H1 (cell line): ENCODE results near the gene RUSF1. TPM values are rescaled to one million over a fixed set of nuclear protein-coding genes. Genes with fewer than 3 reads are reported as not detected.

Source experiments
- CTCF ChIA-PET: fragments of 300-600 bp; sonication (Branson Sonifier 250); formaldehyde crosslinking; loops from one replicate; lab custom pipeline; 2021; ENCODE audit not compliant: partially characterized antibody; lab: Charles Lee
- POLR2A ChIA-PET: fragments of 300-600 bp; sonication (Branson Sonifier 250); formaldehyde crosslinking; loops from one replicate; lab custom pipeline; 2021; ENCODE audit warnings: inconsistent platforms; ENCODE audit not compliant: partially characterized antibody; lab: Charles Lee
- DNase-seq, 2 experiments: peaks; one replicate each; pipeline versions ENCODE4 v3.0.0 to v3.0.0-alpha.2; 2010 to 2022; ENCODE audit warnings: low spot score in 2 of 2, low read depth in 1 of 2, mixed read lengths in 1 of 2
- FAIRE-seq: peaks from 2 replicates; lab custom pipeline; 2011; peaks lifted over from hg19 to GRCh38; lab: Jason Lieb, UNC
- H2AFZ ChIP-seq: 2 replicates; pipeline ENCODE4 v1.8.1; 2012; ENCODE audit warnings: low read length, inconsistent platforms
- H2AK5ac ChIP-seq: 2 replicates; pipeline ENCODE4 v1.6.1; 2013; ENCODE audit warnings: low read depth, low read length
- H2BK120ac ChIP-seq: replicated peaks from 2 replicates; pipeline ENCODE3; 2013; ENCODE audit warnings: low read depth, low read length, inconsistent platforms
- H2BK12ac ChIP-seq: 2 replicates; pipeline ENCODE4 v1.6.1; 2013; ENCODE audit warnings: low read depth, low read length
- H2BK15ac ChIP-seq: 2 replicates; pipeline ENCODE4 v1.6.1; 2013; ENCODE audit warnings: low read length
- H2BK20ac ChIP-seq: 2 replicates; pipeline ENCODE4 v1.6.1; 2013; ENCODE audit warnings: low read length
- H2BK5ac ChIP-seq: 2 replicates; pipeline ENCODE4 v1.6.1; 2013; ENCODE audit warnings: low read depth, low read length
- H3K14ac ChIP-seq: 2 replicates; pipeline ENCODE4 v1.6.1; 2013; ENCODE audit warnings: inconsistent platforms; ENCODE audit not compliant: insufficient read length
- H3K18ac ChIP-seq: 2 replicates; pipeline ENCODE4 v1.6.1; 2013; ENCODE audit warnings: low read length; ENCODE audit errors: extremely low read depth
- H3K23ac ChIP-seq: 2 replicates; pipeline ENCODE4 v1.6.1; 2013; ENCODE audit warnings: inconsistent platforms; ENCODE audit not compliant: insufficient read length
- H3K23me2 ChIP-seq: 2 replicates; pipeline ENCODE4 v1.6.1; 2013; ENCODE audit warnings: low read depth, low read length
- H3K27ac ChIP-seq: 2 replicates; pipeline ENCODE4 v1.6.1; 2011; ENCODE audit warnings: low read depth, low read length, inconsistent platforms
- H3K27me3 ChIP-seq, 4 experiments: replicated peaks in 1 of 4; 1 replicate in 1 of 4; 2 replicates in 3 of 4; pipeline versions ENCODE4 v1.6.1 to v1.8.1; 2011 to 2013; ENCODE audit warnings: low read length in 3 of 4, mild to moderate bottlenecking in 3 of 4, inconsistent platforms in 2 of 4, mixed read lengths in 2 of 4, moderate library complexity in 1 of 4; ENCODE audit not compliant: control insufficient read depth in 3 of 4, insufficient read depth in 3 of 4; ENCODE audit errors: extremely low read depth in 1 of 4
- H3K36me3 ChIP-seq, 4 experiments: 2 replicates each; pipeline versions ENCODE4 v1.6.1 to v1.8.1; 2011 to 2013; ENCODE audit warnings: mild to moderate bottlenecking in 4 of 4, low read length in 3 of 4, moderate library complexity in 2 of 4, control low read depth in 1 of 4, inconsistent platforms in 1 of 4; ENCODE audit not compliant: insufficient read depth in 4 of 4, control insufficient read depth in 2 of 4
- H3K4ac ChIP-seq: replicated peaks from 2 replicates; pipeline ENCODE3; 2013; ENCODE audit warnings: low read length, low read depth, mixed read lengths, inconsistent platforms; ENCODE audit not compliant: insufficient read length
- H3K4me1 ChIP-seq, 4 experiments: replicated peaks in 1 of 4; 1 replicate in 1 of 4; 2 replicates in 3 of 4; pipeline versions ENCODE4 v1.6.1 to v1.8.1; 2011 to 2013; ENCODE audit warnings: low read length in 3 of 4, inconsistent platforms in 2 of 4, mixed read lengths in 1 of 4; ENCODE audit not compliant: insufficient read depth in 4 of 4, control insufficient read depth in 3 of 4
- H3K4me2 ChIP-seq, 2 experiments: 2 replicates each; pipeline versions ENCODE4 v1.6.1 to v1.8.1; 2011 to 2013; ENCODE audit warnings: low read depth in 2 of 2, low read length in 2 of 2, control low read depth in 1 of 2, inconsistent platforms in 1 of 2, mild to moderate bottlenecking in 1 of 2; ENCODE audit not compliant: insufficient read depth in 1 of 2
- H3K4me3 ChIP-seq, 4 experiments: fragments of 200-600, 300-600 bp in 1 of 4; sonication (generic), shearing (Covaris generic), sonication (Bioruptor Twin) in 1 of 4; 2 replicates each; pipeline versions ENCODE4 v1.5.1 to v1.8.1; 2011 to 2016; ENCODE audit warnings: low read length in 4 of 4, low read depth in 3 of 4, control low read depth in 2 of 4, inconsistent platforms in 2 of 4, mild to moderate bottlenecking in 2 of 4, mixed read lengths in 1 of 4, moderate library complexity in 1 of 4; ENCODE audit not compliant: insufficient read depth in 2 of 4; ENCODE audit errors: extremely low read depth in 1 of 4
- H3K56ac ChIP-seq: replicated peaks from 2 replicates; pipeline ENCODE3; 2013; ENCODE audit warnings: low read depth, mild to moderate bottlenecking, mixed read lengths, low read length, inconsistent platforms; ENCODE audit not compliant: insufficient read length
- H3K79me1 ChIP-seq: 2 replicates; pipeline ENCODE4 v1.6.1; 2013; ENCODE audit warnings: low read depth, low read length, control low read depth
- H3K79me2 ChIP-seq, 2 experiments: 2 replicates each; pipeline versions ENCODE4 v1.6.1 to v1.8.1; 2012 to 2013; ENCODE audit warnings: low read length in 2 of 2, mild to moderate bottlenecking in 2 of 2, inconsistent platforms in 1 of 2; ENCODE audit not compliant: insufficient read depth in 2 of 2, control insufficient read depth in 1 of 2
- H3K9ac ChIP-seq, 4 experiments: replicated peaks in 1 of 4; 1 replicate in 1 of 4; 2 replicates in 3 of 4; pipeline versions ENCODE4 v1.6.1 to v1.8.1; 2011 to 2013; ENCODE audit warnings: low read depth in 3 of 4, low read length in 3 of 4, control low read depth in 2 of 4, mild to moderate bottlenecking in 2 of 4, moderate library complexity in 2 of 4, inconsistent platforms in 1 of 4; ENCODE audit errors: extremely low read depth in 1 of 4
- H3K9me3 ChIP-seq, 2 experiments: 2 replicates each; pipeline versions ENCODE4 v1.6.1 to v1.8.1; 2012 to 2013; ENCODE audit warnings: mild to moderate bottlenecking in 2 of 2, moderate library complexity in 2 of 2, control low read depth in 1 of 2, inconsistent platforms in 1 of 2, low read depth in 1 of 2, low read length in 1 of 2, mixed read lengths in 1 of 2; ENCODE audit not compliant: insufficient read depth in 2 of 2
- H4K20me1 ChIP-seq, 2 experiments: replicated peaks in 1 of 2; 2 replicates each; pipeline versions ENCODE3 to v1.8.1; 2011 to 2013; ENCODE audit warnings: inconsistent platforms in 2 of 2, low read length in 2 of 2, mild to moderate bottlenecking in 1 of 2; ENCODE audit not compliant: insufficient read depth in 2 of 2, control insufficient read depth in 1 of 2
- H4K5ac ChIP-seq: 2 replicates; pipeline ENCODE4 v1.6.1; 2013; ENCODE audit warnings: low read length, low read depth, mixed read lengths, inconsistent platforms; ENCODE audit not compliant: insufficient read length
- H4K8ac ChIP-seq: 2 replicates; pipeline ENCODE4 v1.8.0; 2013; ENCODE audit warnings: mild to moderate bottlenecking, moderate library complexity, low read length, inconsistent platforms; ENCODE audit not compliant: insufficient read depth; ENCODE audit errors: extremely low read depth
- H4K91ac ChIP-seq: replicated peaks from 2 replicates; pipeline ENCODE3; 2013; ENCODE audit warnings: low read length, mixed read lengths, inconsistent platforms; ENCODE audit not compliant: insufficient read length
- CHD1 ChIP-seq: IDR thresholded peaks from 2 replicates; pipeline ENCODE4 v1.6.1; 2012; ENCODE audit warnings: low read depth, low read length, improper control_type of control experiment
- EZH2 ChIP-seq: fragments of 200-600 bp; sonication (generic); IDR thresholded peaks from 2 replicates; pipeline ENCODE4 v1.7.1; 2012; ENCODE audit warnings: low read depth, mild to moderate bottlenecking, moderate library complexity, low read length, inconsistent platforms; ENCODE audit not compliant: severe bottlenecking
- FOSL1 ChIP-seq: IDR thresholded peaks from 2 replicates; pipeline ENCODE4 v1.6.1; 2011; ENCODE audit warnings: mild to moderate bottlenecking, low read depth, low read length, moderate library complexity; ENCODE audit not compliant: insufficient read depth
- GTF2F1 ChIP-seq: IDR thresholded peaks from 2 replicates; pipeline ENCODE4 v1.6.1; 2012; ENCODE audit warnings: low read depth, low read length, improper control_type of control experiment, borderline replicate concordance
- RFX5 ChIP-seq: IDR thresholded peaks from 2 replicates; pipeline ENCODE4 v1.6.1; 2011; ENCODE audit warnings: low read depth, low read length, improper control_type of control experiment, borderline replicate concordance
- SP4 ChIP-seq: IDR thresholded peaks from 2 replicates; pipeline ENCODE4 v1.6.1; 2012; ENCODE audit warnings: low read length, inconsistent platforms
- WGBS, 2 experiments: shearing (Covaris generic) in 1 of 2; methylation state at CpG; one replicate each; pipeline versions ENCODE4 v1.1.6 to v1.1.7; 2013 to 2015; ENCODE audit warnings: low lambda C conversion rate in 2 of 2, mixed read lengths in 2 of 2, inconsistent platforms in 1 of 2, low coverage in 1 of 2, missing lambda C conversion rate in 1 of 2; ENCODE audit not compliant: insufficient replicate concordance in 2 of 2, insufficient coverage in 1 of 2, insufficient read length in 1 of 2; ENCODE audit errors: extremely low coverage in 1 of 2, missing lambda C conversion rate in 1 of 2; 5-methylcytosine and 5-hydroxymethylcytosine counted together
- polyA plus RNA-seq, 7 experiments: library from polyadenylated mRNA; depleted of rRNA in 3 of 7; stranded (reverse) in 5 of 7; unstranded in 2 of 7; fragments of >200 nt in 5 of 7; fragments of 200-250 nt in 2 of 7; gene quantifications; 1 replicate in 5 of 7; 2 replicates in 1 of 7; 4 replicates in 1 of 7; pipeline versions ENCODE4 v1.2.1 to v1.2.3, GENCODE V29; 2011 to 2013; ENCODE audit warnings: missing spikeins in 2 of 7, mixed read lengths in 2 of 7
- total RNA-seq: library from RNA; stranded (reverse); fragmentation: NEBNext Ultra II Directional; extraction: Animal tissue kit (Norgen Biotek cat#: 25700); gene quantifications from 2 replicates; pipeline ENCODE4 v1.2.1, GENCODE V29; 2021
- TF ChIP-seq, protein P1 (sequence below), 3 experiments: IDR thresholded peaks; 1 replicate in 2 of 3; 2 replicates in 1 of 3; pipeline versions ENCODE4 v1.5.1 to v1.6.1; 2011; ENCODE audit warnings: low read length in 3 of 3, mild to moderate bottlenecking in 3 of 3, inconsistent platforms in 2 of 3, low read depth in 1 of 3, moderate library complexity in 1 of 3; ENCODE audit not compliant: insufficient read depth in 1 of 3; ENCODE audit errors: control extremely low read depth in 1 of 3
- TF ChIP-seq, protein P2 (sequence below): IDR thresholded peaks from 2 replicates; pipeline ENCODE4 v1.6.1; 2012; ENCODE audit warnings: inconsistent platforms

The RUSF1 gene
- total and polyA plus RNA-seq, 2 of the 8 experiments (the other 6 are each of a cell fraction or from before 2014, with no cell fraction given) = 22.5 to 33.7 TPM

- H3K36me3 ChIP-seq = peaks cover 0 to 5% (median 0%) of the 10 kb centered on the region in 4 experiments; a peak in 2 of 8 replicates
- H3K4me1 ChIP-seq = peaks cover 4 to 21% (median 10%) of the 10 kb centered on the region in 4 experiments
- no peak overlapping the region for H3K23ac ChIP-seq
- no peak overlapping the region for H2AK5ac ChIP-seq
- H3K4me2 ChIP-seq = peak overlapping the region; percentile 88 to 98
- H3K4me3 ChIP-seq = peak overlapping the region; percentile 64 to 85 (median 76)
- peak overlapping the region; percentile 84 for H4K91ac ChIP-seq
- no peak overlapping the region for H2BK120ac ChIP-seq
- DNase-seq = peak in 1 of 2 experiments; percentile 64
- H3K14ac ChIP-seq = no peak overlapping the region
- H3K9ac ChIP-seq = peak overlapping the region; percentile 50 to 72 (median 60); a peak in 6 of 7 replicates
- no peak overlapping the region for H2BK12ac ChIP-seq
- no peak overlapping the region for H2BK20ac ChIP-seq
- ChIA-PET CTCF (interaction anchor here (0.5 to 3.6 kb wide), 16 partner anchors 10 to 411 kb away, joined by 3 to 25 read pairs (median 3); partner anchors contain the start of genes KAT8, PYCARD, PYDC1 and ZNF843), POLR2A (interaction anchor here (0.5 to 4.5 kb wide), 16 partner anchors 10 to 315 kb away, joined by 3 to 40 read pairs (median 4); partner anchors contain the start of genes COX6A2, FUS, RUSF1 and TGFB1I1)
- H3K79me1 ChIP-seq = peaks cover 8% of the 10 kb centered on the region
- H3K18ac ChIP-seq = peak overlapping the region; percentile 68; the same call in 1 of the 2 replicates
- H3K56ac ChIP-seq = no peak overlapping the region
- H2AFZ ChIP-seq = no peak overlapping the region
- no peak overlapping the region for H3K4ac ChIP-seq
- peak overlapping the region; percentile 90 for H4K8ac ChIP-seq
- H3K9me3 ChIP-seq = no peaks in the 10 kb centered on the region
- H3K23me2 ChIP-seq = peaks cover 11% of the 10 kb centered on the region; the same call in 1 of the 2 replicates
- peaks cover 0 to 28% of the 10 kb centered on the region in 2 experiments; a peak in 2 of 4 replicates for H3K79me2 ChIP-seq
- 12% methylated on average over 34 of the region's 42 CpGs; no CpG with 5 or more reads in 1 of the 2 experiments for WGBS, 2 experiments
- H2BK5ac ChIP-seq = peak overlapping the region; percentile 97; the same call in 1 of the 2 replicates
- H3K27ac ChIP-seq = peak overlapping the region; percentile 99; the same call in 1 of the 2 replicates
- no peak overlapping the region for H2BK15ac ChIP-seq
- no peaks in the 10 kb centered on the region for H3K27me3 ChIP-seq
- no peak for FAIRE-seq
- H4K5ac ChIP-seq = no peak overlapping the region
- peaks cover 14 to 25% of the 10 kb centered on the region in 2 experiments for H4K20me1 ChIP-seq
- no peak for TF ChIP-seq CHD1
- no peak for TF ChIP-seq EZH2
- TF ChIP-seq, protein P1, sequence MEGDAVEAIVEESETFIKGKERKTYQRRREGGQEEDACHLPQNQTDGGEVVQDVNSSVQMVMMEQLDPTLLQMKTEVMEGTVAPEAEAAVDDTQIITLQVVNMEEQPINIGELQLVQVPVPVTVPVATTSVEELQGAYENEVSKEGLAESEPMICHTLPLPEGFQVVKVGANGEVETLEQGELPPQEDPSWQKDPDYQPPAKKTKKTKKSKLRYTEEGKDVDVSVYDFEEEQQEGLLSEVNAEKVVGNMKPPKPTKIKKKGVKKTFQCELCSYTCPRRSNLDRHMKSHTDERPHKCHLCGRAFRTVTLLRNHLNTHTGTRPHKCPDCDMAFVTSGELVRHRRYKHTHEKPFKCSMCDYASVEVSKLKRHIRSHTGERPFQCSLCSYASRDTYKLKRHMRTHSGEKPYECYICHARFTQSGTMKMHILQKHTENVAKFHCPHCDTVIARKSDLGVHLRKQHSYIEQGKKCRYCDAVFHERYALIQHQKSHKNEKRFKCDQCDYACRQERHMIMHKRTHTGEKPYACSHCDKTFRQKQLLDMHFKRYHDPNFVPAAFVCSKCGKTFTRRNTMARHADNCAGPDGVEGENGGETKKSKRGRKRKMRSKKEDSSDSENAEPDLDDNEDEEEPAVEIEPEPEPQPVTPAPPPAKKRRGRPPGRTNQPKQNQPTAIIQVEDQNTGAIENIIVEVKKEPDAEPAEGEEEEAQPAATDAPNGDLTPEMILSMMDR (IDR thresholded peaks at IDR 0.05; ENCODE audit: control extremely low read depth in 1 of 3, insufficient read depth in 1 of 3, low read depth in 1 of 3, low read length in 3 of 3) = 0 out of 4 replicates have a peak, but pooled peaks of 1 of the 3 experiments have one; percentile 25
- no peak for TF ChIP-seq RFX5
- TF ChIP-seq FOSL1 = no peak
- TF ChIP-seq SP4 = no peak
- TF ChIP-seq GTF2F1 = no peak
- TF ChIP-seq, protein P2, sequence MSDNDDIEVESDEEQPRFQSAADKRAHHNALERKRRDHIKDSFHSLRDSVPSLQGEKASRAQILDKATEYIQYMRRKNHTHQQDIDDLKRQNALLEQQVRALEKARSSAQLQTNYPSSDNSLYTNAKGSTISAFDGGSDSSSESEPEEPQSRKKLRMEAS = peak; percentile 46; the same call in 1 of the 2 replicates
Measured at GRCh38 chr16:31458073-31458843, 49.9 kb downstream of the RUSF1 start.
